ENCODE results near the gene ARL6IP5. TPM values are rescaled to one million over a fixed set of nuclear protein-coding genes. Genes with fewer than 3 reads are reported as not detected.

Gene ARL6IP5
- total RNA-seq, 1 experiment from 2014 or later: 16.9 TPM

GRCh38 chr3:69059688-69060087 lies 25.0 kb upstream of the ARL6IP5 start:
- Histone ChIP-seq H2BK20ac (ENCODE audit: low read depth, low read length, poor library complexity, severe bottlenecking) (no peak overlapping the region), H2BK12ac (ENCODE audit: insufficient read length, low read depth, low read length) (no peak overlapping the region), H4K20me1 (ENCODE audit: control insufficient read depth, insufficient read depth, insufficient read length) (no peaks in the 10 kb centered on the region), H3T11ph (ENCODE audit: low read length) (no peak overlapping the region), H3K4me1 (ENCODE audit: insufficient read depth, low read length) (no peaks in the 10 kb centered on the region), H3K4ac (ENCODE audit: low read depth, low read length) (no peak overlapping the region), H4K8ac (replicated peaks; ENCODE audit: insufficient read length, low read depth, low read length) (no peak overlapping the region), H2AFZ (ENCODE audit: low read length) (no peak overlapping the region), H3K56ac (ENCODE audit: insufficient read length, low read depth, low read length) (no peak overlapping the region), H2BK15ac (ENCODE audit: low read depth, low read length) (no peak overlapping the region), H4K91ac (ENCODE audit: insufficient read length, low read depth, low read length) (no peak overlapping the region), H2AK5ac (ENCODE audit: insufficient read length, low read length) (no peak overlapping the region), H3K18ac (ENCODE audit: insufficient read length, low read depth, low read length) (no peak overlapping the region), H2BK5ac (ENCODE audit: insufficient read length, low read length) (no peak overlapping the region), H3K23ac (ENCODE audit: insufficient read length, low read depth, low read length) (no peak overlapping the region), H3K79me1 (ENCODE audit: insufficient read depth, low read depth, low read length, poor library complexity, severe bottlenecking) (no peaks in the 10 kb centered on the region), H3K14ac (ENCODE audit: insufficient read depth, low read length) (no peak overlapping the region), H3K4me2 (ENCODE audit: insufficient read depth, insufficient read length, low read length) (no peak overlapping the region), H3K79me2 (ENCODE audit: insufficient read depth, low read length) (no peaks in the 10 kb centered on the region), H3K9ac (ENCODE audit: extremely low read depth, insufficient read length, low read length) (no peak overlapping the region), H2BK120ac (ENCODE audit: low read depth, low read length, poor library complexity, severe bottlenecking) (no peak overlapping the region), H4K5ac (ENCODE audit: insufficient read length, low read depth, low read length) (no peak overlapping the region), H3K27ac (ENCODE audit: insufficient read length, low read depth, low read length) (no peak overlapping the region), H3K27me3 (ENCODE audit: insufficient read depth, low read length) (no peaks in the 10 kb centered on the region), H3K23me2 (ENCODE audit: insufficient read length, low read depth, low read length, poor library complexity, severe bottlenecking) (no peaks in the 10 kb centered on the region), H3K9me3 (ENCODE audit: control insufficient read depth, low read depth, low read length) (no peaks in the 10 kb centered on the region)
- Mint-ChIP-seq H3K9me3 (no peaks in the 10 kb centered on the region), H3K27ac (no peak overlapping the region), H3K36me3 (ENCODE audit: insufficient read depth in 1 of 3, low read depth in 3 of 3) (peaks cover 33 to 75% (median 71%) of the 10 kb centered on the region in 3 experiments), H3K4me1 (no peaks in the 10 kb centered on the region), H3K27me3 (ENCODE audit: low read depth) (no peaks in the 10 kb centered on the region), H3K4me3 (no peak overlapping the region)
- no peak for TF ChIP-seq CTCF (conservative IDR thresholded peaks at IDR 0.05)
- DNase-seq: no peak

All from H9 (cell line).